H1 (cell line): ENCODE measurements around the gene NAE1. TPM values are rescaled to one million over a fixed set of nuclear protein-coding genes. Genes with fewer than 3 reads are reported as not detected.

Source experiments
- CBX5 ChIP-seq: fragments of 300-800, 300-1000 bp; sonication (generic); IDR thresholded peaks from 2 replicates; pipeline ENCODE4 v1.7.1; 2016; ENCODE audit warnings: antibody characterized with exemption, low read length, low read depth
- polyA plus RNA-seq, 7 experiments: library from polyadenylated mRNA; depleted of rRNA in 3 of 7; stranded (reverse) in 5 of 7; unstranded in 2 of 7; fragments of >200 nt in 5 of 7; fragments of 200-250 nt in 2 of 7; gene quantifications; 1 replicate in 5 of 7; 2 replicates in 1 of 7; 4 replicates in 1 of 7; pipeline versions ENCODE4 v1.2.1 to v1.2.3, GENCODE V29; 2011 to 2013; ENCODE audit warnings: missing spikeins in 2 of 7, mixed read lengths in 2 of 7
- total RNA-seq: library from RNA; stranded (reverse); fragmentation: NEBNext Ultra II Directional; extraction: Animal tissue kit (Norgen Biotek cat#: 25700); gene quantifications from 2 replicates; pipeline ENCODE4 v1.2.1, GENCODE V29; 2021
- TF ChIP-seq, protein P1 (sequence below): fragments of 300-600 bp; sonication (generic); IDR thresholded peaks from 2 replicates; pipeline ENCODE4 v1.7.1; 2012; ENCODE audit warnings: low read length, moderate library complexity, mild to moderate bottlenecking, inconsistent platforms; ENCODE audit not compliant: insufficient replicate concordance

The NAE1 gene
- total and polyA plus RNA-seq, 2 of the 8 experiments (the other 6 are each of a cell fraction or from before 2014, with no cell fraction given), result 66.6 to 155 TPM

DNA sequence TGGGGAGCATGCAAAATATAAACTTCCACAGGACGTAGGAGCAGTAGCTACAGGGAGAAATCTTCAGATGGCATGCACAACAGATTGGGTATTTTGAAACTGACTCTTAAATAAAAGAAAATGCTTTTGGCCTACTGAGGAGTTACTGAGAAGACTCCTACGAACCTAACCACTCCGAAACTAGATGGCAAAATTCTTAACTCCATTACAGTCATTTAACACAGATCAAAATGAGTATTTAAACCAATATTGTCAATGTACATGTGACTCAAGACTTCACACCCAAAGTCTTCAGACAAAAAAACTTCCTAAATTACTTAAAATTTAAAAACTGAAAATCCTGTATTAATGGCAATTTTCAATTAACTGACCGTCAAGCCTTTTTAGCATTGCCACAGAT is 21.0 kb downstream of the NAE1 start (continued):
- TF ChIP-seq, protein P1, sequence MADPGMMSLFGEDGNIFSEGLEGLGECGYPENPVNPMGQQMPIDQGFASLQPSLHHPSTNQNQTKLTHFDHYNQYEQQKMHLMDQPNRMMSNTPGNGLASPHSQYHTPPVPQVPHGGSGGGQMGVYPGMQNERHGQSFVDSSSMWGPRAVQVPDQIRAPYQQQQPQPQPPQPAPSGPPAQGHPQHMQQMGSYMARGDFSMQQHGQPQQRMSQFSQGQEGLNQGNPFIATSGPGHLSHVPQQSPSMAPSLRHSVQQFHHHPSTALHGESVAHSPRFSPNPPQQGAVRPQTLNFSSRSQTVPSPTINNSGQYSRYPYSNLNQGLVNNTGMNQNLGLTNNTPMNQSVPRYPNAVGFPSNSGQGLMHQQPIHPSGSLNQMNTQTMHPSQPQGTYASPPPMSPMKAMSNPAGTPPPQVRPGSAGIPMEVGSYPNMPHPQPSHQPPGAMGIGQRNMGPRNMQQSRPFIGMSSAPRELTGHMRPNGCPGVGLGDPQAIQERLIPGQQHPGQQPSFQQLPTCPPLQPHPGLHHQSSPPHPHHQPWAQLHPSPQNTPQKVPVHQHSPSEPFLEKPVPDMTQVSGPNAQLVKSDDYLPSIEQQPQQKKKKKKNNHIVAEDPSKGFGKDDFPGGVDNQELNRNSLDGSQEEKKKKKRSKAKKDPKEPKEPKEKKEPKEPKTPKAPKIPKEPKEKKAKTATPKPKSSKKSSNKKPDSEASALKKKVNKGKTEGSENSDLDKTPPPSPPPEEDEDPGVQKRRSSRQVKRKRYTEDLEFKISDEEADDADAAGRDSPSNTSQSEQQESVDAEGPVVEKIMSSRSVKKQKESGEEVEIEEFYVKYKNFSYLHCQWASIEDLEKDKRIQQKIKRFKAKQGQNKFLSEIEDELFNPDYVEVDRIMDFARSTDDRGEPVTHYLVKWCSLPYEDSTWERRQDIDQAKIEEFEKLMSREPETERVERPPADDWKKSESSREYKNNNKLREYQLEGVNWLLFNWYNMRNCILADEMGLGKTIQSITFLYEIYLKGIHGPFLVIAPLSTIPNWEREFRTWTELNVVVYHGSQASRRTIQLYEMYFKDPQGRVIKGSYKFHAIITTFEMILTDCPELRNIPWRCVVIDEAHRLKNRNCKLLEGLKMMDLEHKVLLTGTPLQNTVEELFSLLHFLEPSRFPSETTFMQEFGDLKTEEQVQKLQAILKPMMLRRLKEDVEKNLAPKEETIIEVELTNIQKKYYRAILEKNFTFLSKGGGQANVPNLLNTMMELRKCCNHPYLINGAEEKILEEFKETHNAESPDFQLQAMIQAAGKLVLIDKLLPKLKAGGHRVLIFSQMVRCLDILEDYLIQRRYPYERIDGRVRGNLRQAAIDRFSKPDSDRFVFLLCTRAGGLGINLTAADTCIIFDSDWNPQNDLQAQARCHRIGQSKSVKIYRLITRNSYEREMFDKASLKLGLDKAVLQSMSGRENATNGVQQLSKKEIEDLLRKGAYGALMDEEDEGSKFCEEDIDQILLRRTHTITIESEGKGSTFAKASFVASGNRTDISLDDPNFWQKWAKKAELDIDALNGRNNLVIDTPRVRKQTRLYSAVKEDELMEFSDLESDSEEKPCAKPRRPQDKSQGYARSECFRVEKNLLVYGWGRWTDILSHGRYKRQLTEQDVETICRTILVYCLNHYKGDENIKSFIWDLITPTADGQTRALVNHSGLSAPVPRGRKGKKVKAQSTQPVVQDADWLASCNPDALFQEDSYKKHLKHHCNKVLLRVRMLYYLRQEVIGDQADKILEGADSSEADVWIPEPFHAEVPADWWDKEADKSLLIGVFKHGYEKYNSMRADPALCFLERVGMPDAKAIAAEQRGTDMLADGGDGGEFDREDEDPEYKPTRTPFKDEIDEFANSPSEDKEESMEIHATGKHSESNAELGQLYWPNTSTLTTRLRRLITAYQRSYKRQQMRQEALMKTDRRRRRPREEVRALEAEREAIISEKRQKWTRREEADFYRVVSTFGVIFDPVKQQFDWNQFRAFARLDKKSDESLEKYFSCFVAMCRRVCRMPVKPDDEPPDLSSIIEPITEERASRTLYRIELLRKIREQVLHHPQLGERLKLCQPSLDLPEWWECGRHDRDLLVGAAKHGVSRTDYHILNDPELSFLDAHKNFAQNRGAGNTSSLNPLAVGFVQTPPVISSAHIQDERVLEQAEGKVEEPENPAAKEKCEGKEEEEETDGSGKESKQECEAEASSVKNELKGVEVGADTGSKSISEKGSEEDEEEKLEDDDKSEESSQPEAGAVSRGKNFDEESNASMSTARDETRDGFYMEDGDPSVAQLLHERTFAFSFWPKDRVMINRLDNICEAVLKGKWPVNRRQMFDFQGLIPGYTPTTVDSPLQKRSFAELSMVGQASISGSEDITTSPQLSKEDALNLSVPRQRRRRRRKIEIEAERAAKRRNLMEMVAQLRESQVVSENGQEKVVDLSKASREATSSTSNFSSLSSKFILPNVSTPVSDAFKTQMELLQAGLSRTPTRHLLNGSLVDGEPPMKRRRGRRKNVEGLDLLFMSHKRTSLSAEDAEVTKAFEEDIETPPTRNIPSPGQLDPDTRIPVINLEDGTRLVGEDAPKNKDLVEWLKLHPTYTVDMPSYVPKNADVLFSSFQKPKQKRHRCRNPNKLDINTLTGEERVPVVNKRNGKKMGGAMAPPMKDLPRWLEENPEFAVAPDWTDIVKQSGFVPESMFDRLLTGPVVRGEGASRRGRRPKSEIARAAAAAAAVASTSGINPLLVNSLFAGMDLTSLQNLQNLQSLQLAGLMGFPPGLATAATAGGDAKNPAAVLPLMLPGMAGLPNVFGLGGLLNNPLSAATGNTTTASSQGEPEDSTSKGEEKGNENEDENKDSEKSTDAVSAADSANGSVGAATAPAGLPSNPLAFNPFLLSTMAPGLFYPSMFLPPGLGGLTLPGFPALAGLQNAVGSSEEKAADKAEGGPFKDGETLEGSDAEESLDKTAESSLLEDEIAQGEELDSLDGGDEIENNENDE, result no peak
- no peak for TF ChIP-seq CBX5
